Amygdala (tissue), 56 donors: ENCODE results near the gene SPNS3.
A peak's percentile ranks its signal among the peaks of the same experiment; 100 is the strongest.

ENCODE experiments used
- DNase-seq, 56 donors: peaks; one replicate each; lab custom pipeline; 2025; lab: John Stamatoyannopoulos, UW

Gene SPNS3

DNA sequence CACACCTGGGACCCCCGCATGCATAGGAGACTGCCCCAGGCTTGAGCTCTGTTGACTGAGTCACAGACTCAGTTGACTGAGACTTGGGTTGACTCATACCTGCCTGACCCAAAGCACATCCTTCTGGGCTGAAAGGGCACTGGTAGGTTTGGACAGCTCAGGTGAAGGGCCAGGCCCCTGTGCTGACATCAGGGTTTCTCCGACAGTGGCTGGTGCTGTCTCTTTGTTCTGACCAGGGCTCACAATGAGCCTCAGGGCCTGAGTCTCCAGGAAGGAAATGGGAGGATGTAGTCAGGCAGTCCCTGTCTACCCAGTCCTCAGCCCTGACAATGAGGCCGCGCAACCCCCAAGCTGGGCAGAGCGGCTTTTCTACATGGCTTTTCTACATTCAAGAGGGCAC lies 71.4 kb downstream of the SPNS3 start:
- no peak for DNase-seq

DNA sequence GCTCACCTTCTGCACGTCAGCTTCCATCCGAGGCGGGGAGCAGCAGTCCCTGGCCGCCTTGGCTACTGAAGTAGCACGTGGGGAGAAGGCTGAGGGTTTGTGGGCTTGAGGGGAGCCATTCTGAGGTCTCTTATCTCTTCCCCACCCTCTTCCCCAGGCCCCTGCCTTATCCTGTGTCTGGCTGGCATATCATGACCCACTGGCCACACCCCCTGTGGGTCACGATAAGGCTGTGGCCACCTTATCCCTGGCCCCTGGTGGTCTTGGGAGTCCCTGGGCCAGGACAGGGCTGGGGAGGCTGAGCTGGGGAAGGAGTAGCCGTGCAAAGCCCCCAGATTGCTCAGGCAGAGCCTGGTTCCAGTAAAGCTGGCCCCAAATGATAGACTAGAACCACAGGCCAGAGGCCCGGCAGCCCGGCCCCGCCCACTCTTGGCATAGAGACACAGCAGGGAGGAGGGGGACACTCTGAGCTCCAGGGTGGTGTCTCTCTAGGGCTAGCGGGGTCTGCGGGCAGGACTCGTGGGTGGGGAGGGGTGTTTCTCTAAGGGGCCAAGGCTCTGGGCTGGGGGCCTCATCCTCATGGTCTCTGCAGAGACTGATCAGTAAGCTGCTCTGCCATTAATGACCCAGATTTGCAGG lies 72.6 kb downstream of the SPNS3 start:
- no peak for DNase-seq

DNA sequence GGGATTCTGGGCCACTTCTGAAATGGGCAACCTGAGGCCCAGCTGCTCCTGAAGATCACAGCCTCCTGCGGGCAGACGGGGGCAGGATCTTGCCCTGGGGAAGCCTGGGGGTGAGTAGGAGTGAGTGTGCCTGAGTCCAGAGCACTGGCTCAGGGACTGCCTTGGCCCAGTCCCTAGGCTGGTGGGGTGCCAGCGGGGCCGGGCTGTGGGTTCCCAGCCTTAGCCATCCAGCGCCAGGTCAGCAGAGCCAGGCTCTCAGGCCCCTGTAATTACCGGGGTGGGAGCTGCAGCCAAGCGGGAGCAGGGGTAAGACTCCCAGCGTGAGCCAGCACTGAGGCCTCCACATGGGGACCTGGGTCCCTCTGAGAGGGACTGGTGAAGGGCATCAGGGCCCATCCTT lies 73.2 kb downstream of the SPNS3 start:
- DNase-seq = peak in 16 of 56 donors; percentile 11 to 63 (median 21)

DNA sequence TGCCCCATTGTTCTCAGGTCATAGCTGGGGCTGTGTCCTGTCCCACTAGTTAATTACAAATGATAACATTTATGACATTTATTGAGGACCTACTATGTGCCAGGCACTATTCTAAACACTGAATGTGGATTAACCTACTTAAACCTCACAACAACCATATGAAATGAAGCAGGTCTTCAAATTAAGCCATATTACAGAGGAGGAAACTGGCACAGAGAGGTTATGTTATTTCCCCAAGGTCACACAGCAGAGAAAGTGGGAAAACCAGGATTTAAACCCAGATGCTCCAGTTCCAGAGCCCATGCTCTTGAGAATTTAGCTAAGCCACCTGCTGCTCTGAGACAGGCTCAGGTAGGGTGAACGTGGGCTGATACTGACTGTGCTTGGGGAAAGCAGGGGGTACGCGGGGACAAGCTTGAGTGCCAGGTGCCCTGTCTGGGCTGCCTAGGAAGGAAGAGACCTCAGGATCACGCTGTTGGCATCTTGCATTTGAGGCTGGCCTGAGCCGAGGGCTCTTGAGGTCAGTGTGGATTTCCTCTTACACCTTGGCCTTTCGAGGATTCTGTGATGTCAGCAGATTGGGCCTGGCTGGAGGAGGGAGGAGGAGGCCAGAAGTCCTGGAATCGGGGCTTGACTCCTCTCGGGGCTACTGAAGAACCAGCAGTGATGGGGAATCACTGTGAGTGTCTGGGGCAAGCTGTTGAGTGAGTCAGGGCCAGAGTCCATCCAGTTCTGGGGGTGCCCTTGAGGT lies 73.8 kb downstream of the SPNS3 start:
- no peak for DNase-seq

DNA sequence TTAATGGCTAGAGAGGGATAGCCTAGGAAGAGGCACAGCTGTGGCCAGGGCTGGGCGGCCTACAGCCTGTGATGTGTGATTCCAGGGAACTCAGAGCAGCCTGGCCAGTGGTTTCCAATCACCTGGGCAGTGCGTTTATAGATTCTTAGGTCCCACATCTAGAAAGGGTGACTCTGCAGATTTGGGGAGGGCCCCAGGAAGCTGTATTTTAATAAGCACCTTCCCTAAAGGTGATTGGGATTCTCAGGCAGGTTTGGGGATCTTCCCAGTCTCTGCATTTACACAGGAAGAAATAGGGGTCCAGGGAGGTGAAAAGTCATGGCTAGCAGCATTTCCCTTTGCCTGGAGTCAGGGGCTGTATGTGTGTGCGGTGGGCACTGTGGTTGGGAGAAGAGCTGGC lies 74.5 kb downstream of the SPNS3 start:
- no peak for DNase-seq

DNA sequence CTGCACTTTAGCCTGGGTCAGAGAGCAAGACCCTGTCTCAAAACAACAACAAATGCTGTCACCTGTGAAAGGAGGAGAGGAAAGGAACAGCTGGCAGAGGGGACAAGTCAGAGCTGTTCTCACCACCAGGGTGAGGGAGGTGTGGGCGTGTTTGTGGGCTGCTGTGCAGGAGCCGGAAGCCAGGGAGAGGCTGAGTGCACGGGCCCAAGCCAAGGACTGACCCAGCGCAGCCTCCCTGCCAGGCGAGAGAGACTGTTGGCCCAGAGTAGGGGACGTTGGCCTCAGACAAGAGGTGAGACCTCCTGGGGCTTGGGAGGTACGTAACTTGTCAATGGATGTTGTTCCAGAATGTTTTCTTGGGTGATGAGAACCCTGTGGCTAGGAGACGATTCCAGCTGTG lies 75.7 kb downstream of the SPNS3 start:
- DNase-seq = no peak

DNA sequence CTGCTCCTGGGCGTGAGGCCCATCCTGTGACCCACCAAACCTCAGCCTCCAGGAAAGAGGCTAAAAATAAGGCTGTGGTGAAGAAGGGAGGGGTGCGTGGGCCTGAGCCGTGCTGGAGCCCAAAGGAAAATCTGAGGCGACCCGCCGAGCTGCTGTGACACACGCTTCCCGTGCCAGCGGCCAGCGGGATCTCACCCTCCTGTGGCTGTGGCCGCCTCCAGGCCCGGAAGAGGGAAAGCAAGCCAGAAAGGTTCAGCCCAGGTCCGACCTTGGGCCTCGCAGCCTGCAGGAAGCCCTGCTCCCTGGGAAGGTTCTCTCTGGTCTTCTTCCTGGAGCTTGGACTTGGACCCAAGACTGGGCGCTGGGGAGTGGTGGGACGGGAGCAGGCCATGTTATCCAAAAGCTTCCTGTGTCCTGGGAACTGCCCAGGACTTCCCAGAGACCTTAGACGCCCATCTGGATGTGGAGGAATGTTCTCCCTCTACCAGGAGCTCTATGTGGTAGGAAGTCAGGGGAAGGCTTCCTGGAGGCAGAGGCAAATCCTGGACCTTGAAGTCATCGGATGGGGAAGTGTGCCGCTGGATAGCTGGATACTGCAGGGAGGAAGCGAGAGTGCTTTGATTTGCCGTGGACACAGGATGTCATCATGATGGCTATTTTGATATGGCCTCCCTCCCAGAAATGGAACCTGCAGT lies 76.3 kb downstream of the SPNS3 start:
- DNase-seq = no peak

DNA sequence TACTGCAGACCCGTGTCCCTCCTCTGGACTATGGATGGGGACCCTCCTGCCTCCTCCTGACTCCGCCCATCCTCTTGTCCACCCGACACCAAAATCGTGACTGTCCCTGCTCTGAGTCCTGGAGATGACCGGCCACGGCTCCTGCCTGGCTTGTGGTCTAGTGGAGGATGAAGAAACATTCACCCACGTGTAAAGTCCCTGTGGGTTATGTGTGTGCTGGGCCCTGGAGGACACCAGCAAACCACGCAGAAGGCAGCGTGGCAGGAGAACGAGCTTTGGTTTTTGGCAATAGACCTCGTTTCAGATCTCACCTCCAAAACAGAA lies 76.8 kb downstream of the SPNS3 start:
- DNase-seq = no peak

DNA sequence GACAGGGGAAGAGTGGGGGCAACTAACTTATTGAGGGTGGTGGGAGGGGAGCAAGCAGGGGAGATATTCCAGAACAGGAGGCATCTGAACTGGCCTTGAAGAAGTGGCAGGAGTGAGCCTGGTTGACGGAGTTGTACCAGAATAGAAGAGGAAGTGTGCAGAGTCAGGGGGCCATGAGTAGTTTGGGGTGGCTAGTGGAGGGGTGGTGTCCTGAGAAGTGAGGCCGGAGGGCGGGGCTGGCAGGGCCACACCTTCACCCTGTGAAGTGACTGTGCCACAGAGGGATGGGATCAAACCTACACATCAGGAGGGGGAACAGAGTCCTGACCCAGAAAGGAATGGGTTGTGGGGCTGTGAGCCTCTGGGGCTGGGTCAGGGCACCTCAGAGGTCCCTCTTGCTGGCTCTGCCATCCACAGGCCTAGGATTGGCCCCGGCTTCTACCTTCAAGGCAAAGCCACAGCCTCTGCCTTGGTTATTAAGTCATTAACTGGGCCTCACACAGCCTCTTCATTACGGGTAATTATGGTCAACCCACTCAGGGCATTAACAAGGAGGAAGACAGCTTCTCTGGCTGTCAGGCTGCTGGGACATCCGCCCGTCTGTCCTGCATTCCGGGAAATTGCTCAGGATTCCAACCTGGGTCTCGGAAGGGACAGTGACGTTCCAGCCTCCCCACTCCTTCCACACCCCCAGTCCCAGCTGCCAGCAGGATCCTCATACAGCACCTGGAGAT lies 77.6 kb downstream of the SPNS3 start:
- DNase-seq = peak in 2 of 56 donors; percentile 21 to 25

DNA sequence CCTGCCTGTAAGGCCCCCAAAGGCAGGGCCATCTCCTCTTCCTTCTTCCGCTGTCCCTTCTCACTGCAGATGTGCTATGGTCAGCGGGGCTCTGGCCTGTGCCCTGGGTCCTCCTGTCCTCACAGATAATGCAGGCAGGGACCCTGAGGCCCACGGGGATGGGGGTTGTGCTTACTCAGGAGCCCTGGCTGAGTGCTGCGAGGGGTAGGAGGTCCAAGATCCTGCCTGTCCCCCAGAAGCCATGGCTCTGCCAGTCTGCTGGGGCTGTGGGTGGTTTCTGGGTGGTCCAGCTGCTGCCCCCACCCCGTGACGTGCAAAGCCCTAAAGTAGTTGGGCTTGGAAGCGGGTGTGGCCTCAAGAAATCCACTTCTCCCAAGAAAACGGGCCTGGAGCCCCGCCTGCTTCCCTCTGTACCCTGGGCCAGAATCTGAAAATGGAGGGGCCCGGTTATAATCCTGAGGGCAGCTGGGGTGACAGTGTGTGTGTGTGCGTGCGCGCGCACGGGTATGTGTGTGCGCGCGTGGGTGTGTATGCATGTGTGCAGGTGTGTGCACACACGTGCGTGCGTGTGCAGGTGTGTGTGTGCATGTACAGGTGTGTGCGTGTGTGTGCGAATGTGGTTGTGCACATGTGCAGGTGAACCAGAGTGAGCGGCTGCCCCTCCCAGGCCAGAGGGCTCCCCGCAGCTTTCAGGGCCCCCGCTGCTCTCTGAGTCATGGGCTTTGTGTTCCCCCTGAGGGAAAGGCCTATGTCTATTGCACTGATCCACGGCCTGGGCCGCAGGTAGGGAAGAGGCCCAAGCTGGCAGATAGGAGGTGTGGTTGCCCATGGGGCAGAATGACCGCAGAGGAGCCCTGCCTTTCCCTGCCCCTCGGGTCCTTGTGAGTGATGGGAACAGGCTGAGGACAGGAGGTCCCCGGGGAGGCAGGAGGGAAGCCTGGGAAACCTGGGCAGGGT lies 78.7 kb downstream of the SPNS3 start:
- no peak for DNase-seq

DNA sequence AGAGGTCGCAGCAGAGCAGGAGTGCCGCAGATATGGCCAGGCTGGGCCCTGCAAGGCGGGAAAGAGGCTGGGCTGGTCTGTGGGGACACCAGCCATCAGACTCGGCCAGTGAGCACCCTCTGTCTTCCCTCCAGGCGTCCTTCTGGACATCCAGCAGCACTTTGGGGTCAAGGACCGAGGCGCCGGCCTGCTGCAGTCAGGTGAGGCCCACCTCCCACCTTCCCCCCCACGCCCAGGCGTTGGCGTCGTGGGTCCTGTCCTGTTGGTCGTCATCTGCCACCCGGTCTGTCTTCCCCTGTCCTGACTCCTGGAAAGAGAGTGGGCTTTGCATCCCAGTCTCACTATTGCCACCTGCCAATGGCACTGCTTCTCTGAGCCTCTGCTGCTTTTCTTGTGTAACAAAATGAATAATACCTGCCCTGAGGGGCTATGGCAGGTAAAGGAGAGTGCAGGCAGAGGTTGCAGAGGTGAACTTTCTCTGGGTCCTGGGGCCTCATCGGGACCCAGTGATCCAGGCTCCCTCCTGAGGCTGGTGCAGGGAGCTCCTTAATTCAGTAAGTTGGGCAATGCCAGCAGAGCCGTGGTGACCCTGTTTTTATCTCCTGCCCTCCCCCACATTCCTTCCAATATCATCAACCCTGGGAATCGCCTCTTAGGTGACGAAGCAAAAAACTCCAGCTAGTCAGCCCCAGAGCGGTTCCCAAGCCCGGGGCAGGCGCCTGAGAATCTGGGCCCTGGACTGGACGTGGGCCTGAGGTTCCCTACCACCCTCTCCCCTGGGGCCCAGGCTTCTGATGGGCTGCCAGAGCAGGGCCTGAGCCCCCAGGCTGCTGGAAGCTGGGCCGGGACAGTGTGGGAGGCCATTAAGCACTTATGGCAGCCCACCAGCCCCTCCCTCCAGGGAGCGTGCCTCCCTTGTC lies 79.6 kb downstream of the SPNS3 start:
- no peak for DNase-seq

DNA sequence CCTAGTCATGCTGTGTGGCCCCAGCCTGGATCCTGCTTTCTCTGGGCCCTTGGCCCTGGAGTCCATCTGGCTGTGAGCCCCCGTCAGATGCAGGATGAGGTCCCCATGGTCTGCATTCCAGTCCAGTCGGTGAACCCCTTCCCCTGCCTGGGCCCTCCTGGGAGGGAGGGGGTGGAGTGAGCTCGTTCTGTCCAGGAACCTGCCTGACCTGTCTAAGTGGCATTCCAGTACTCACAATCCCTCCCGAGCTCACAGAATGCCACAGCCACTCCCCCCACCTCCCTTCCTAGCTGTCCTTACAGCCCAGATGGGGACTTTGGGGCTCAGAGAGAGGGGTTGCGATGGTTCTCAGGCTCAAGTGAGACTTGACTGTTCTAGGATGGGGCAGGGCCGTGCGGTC lies 80.5 kb downstream of the SPNS3 start:
- no peak for DNase-seq

DNA sequence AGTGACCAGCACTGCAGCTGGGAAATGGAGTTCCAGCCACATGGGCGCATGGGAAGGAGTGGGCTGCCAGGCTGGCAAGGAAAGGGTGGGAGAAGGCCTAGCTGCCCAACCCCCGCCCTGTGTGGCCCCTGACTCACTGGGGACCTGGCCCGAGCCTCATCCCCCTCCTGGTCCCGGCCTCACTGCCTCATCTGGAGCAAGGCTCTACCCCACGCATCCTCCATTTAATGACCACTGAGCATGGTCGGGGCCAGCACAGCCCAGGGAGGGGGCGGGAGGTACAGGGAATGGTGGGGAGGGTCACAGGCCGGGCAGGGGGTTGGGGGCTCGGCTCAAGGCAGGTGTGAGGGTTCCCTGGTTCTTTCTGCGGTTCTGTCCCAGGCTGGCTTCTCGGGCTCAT lies 81.0 kb downstream of the SPNS3 start:
- DNase-seq = no peak

DNA sequence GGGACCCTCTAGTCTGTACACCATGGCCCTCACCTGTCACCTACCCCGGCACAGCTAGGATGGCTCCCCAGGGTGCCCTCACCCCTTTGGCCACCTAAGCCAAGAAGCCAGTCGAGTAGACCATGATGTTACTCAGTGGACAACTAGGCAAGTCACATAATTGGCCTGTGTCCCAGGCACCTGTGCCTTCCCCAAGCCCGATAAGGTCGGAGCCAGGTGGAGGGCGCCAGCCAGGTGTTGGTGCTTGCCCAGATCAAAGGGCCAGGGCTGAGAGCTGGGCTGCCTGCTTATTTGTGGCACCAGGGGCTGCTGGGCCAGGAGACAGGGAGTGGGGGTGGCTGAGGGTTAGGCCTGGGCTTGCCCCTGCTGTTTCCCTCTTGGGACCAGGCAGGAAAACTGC lies 81.8 kb downstream of the SPNS3 start:
- DNase-seq = no peak

DNA sequence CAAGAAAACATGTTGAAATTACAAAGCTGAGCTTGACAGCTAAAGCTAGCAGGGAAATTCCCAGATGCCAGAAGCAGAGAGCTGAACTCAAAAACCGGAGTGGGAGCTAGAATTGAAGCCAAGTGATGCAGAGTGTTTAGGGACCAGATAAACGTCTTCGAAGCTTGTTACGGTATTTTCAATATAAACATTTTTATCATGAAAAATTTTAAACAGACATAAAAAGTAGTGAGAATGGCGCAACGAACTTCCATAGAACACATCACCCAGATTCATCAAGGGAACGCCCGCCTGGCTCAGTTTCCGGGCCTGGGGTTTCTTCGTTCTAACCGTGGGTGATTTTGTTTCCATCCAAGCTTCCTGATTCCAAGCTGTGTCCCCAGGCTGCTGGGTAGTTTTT lies 83.0 kb downstream of the SPNS3 start:
- DNase-seq = no peak

DNA sequence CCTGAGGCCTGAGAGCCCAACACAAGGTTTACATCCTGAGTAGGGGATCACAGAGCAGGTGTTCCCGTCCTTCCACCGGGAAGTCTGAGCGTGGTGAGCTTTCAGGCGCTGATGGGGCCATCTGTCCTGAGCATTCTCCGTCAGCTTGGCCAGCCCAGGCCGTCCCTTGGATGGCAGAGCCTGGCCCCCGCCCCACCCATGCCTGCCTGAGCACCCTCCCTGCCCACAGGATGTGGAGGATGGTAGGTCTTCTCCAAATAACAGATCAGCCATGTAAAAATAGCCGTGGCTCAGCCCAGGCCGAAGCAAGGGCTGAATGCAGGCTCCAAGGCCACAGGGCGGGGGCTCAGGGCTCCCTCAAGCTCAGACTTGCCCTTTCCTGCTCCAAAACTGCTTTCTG lies 85.2 kb downstream of the SPNS3 start:
- peak in 2 of 56 donors; percentile 36 to 51 for DNase-seq

DNA sequence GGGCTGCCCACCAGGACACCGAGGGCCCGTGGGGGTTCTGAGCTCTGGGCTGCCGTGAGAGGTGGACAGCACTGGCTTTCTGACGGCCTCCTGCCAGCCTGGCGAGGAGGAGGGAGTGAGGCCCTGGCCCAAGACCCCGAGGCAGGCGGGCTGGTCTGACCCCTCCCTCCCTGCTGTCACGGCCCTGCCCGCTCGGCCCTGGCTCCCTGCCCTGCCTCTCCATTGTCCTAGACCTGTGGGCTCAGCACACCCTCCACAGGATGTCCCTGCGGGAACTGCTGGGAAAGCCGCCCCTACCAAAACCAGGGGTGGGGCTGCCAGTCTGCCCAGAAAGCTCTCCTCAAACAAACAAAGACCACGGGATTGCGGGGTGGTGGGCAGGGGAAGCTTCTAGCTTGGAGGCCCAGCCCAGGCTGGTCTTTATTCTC lies 85.6 kb downstream of the SPNS3 start:
- DNase-seq = peak in 22 of 56 donors; percentile 14 to 72 (median 48)

DNA sequence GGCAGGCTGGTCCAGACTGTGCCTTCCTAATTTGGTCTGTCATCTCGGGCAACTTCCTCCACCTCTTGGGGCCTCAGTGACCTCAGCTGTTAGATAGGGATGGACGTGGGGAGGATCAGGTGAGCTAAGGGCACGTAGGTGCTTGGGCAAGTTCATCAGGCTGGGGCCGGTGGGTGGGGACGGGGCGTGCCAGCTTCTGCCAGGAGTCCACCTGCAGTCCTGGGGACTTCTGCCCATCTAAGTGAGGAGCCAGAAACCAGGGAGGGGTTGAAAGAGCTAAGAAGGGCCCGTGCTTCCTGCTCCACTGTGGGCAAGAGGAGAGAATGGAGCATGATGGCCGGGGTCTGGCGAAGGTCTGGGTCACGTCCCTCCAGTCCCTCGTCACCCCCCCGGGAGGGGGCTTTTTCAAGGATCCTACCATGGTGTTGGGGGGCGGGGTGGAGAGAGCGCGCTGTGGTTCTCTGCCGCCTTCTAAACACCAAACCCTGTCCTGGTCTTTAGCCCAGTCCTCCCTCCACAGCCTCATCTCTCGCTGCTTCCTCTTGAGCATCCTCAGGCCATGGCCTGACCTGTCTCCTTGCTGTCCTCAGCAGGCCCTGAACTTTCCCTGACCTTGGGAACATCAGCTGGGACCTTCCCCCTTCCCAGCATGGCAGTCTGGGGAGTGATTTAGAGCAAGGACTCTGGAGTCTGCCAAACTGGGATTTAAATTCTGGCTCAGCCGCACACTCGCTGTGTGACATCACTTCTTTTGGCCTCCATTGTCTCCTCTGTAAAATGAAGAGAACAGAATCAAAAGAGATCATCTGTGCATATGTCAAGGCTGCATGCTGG lies 86.5 kb downstream of the SPNS3 start:
- no peak for DNase-seq
